ENCODE results near the gene ACKR3. TPM values are rescaled to one million over a fixed set of nuclear protein-coding genes. Genes with fewer than 3 reads are reported as not detected.

ACKR3 gene
- total RNA-seq, 1 experiment from 2014 or later = 0.61 TPM

- no peaks in the 10 kb centered on the region for H3K4me1 Mint-ChIP-seq (ENCODE audit: insufficient read depth, unreplicated experiment)
- H3K27ac Mint-ChIP-seq (ENCODE audit: low read depth, unreplicated experiment) = no peak overlapping the region
- TF ChIP-seq, protein P1, sequence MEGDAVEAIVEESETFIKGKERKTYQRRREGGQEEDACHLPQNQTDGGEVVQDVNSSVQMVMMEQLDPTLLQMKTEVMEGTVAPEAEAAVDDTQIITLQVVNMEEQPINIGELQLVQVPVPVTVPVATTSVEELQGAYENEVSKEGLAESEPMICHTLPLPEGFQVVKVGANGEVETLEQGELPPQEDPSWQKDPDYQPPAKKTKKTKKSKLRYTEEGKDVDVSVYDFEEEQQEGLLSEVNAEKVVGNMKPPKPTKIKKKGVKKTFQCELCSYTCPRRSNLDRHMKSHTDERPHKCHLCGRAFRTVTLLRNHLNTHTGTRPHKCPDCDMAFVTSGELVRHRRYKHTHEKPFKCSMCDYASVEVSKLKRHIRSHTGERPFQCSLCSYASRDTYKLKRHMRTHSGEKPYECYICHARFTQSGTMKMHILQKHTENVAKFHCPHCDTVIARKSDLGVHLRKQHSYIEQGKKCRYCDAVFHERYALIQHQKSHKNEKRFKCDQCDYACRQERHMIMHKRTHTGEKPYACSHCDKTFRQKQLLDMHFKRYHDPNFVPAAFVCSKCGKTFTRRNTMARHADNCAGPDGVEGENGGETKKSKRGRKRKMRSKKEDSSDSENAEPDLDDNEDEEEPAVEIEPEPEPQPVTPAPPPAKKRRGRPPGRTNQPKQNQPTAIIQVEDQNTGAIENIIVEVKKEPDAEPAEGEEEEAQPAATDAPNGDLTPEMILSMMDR (IDR thresholded peaks at IDR 0.05; ENCODE audit: unreplicated experiment) = no peak
- no peak overlapping the region for H3K4me3 Mint-ChIP-seq (ENCODE audit: unreplicated experiment)
- no peaks in the 10 kb centered on the region for H3K9me3 Mint-ChIP-seq (ENCODE audit: unreplicated experiment)
- intact Hi-C loops (cut with micrococcal nuclease) = no loop called here
- DNase-seq (ENCODE audit: unreplicated experiment) = no peak
- H3K36me3 Mint-ChIP-seq (ENCODE audit: insufficient read depth, unreplicated experiment) = no peaks in the 10 kb centered on the region
- ChIA-PET CTCF (interaction anchor here (0.5 to 0.6 kb wide), 2 partner anchors 171 to 400 kb away, joined by 3 read pairs; no protein-coding TSS in a partner anchor), POLR2A (no interaction called here)
- peaks cover 1% of the 10 kb centered on the region for H3K27me3 Mint-ChIP-seq (ENCODE audit: insufficient read depth, unreplicated experiment)
- no TSS peak for BruUV-seq (replicated peaks)
These were observed 57.6 kb downstream of the ACKR3 start for GRCh38 chr2:236627193-236627592.

DNA sequence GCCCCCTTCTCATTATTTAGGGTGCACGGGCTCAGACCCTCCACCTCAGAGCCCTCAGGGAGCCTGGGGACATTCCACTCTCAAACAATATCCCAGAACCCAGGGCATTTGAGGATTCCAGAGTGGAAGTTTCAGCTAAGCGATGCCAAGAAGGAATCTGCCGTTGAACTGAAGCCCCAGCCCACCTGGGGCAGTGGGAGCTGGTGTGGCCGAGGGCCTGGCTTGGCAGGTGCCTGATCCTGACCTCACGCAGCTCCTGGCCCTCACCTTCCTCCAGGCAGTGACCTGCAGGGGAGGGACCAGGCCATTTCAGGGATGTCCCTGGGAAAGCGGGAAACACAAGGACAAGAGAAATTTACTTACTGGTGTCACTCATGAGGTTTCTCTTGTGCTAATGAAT, 58.2 kb downstream of the ACKR3 start:
- Mint-ChIP-seq H3K4me3 (ENCODE audit: unreplicated experiment) (no peak overlapping the region), H3K27me3 (ENCODE audit: insufficient read depth, unreplicated experiment) (no peaks in the 10 kb centered on the region), H3K36me3 (ENCODE audit: insufficient read depth, unreplicated experiment) (no peaks in the 10 kb centered on the region), H3K9me3 (ENCODE audit: unreplicated experiment) (no peaks in the 10 kb centered on the region), H3K4me1 (ENCODE audit: insufficient read depth, unreplicated experiment) (no peaks in the 10 kb centered on the region), H3K27ac (ENCODE audit: low read depth, unreplicated experiment) (no peak overlapping the region)
- BruUV-seq (replicated peaks) = no TSS peak
- no peak for DNase-seq (ENCODE audit: unreplicated experiment)
- TF ChIP-seq, protein P1 (IDR thresholded peaks at IDR 0.05; ENCODE audit: unreplicated experiment) = no peak
- POLR2A ChIA-PET = no interaction called here
- intact Hi-C loops (cut with micrococcal nuclease) = no loop called here
- CTCF ChIA-PET = no interaction called here

DNA sequence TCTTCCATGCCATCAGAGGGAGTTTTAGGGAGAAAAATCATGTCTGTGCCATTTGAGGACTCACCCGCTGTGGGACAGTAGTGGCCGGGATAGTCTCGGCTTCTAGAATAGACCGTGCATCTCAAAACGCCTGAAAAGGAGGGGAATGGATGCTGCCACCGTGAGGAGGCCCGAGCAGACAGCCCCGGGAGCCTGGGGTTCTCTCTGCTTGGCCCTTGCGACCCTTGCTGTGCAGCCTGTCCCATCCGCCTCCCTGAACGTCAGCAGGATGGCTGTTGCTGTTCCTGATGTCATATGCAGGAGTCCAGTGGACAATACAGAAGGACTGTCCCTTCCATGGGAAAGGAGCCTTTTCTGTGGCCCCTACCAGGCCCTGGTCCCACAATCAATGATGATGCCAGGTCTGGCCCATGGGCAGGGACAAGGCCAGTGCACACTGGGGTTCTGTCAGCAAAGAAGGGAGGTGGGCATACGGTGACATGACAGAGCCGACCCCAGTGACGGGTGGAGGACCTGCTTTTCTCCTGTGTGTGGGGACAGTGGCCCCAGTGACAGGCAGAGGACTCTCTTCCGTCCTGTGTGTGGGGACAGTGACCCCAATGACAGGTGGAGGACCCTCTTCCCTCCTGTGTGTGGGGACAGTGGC, 58.8 kb downstream of the ACKR3 start:
- H3K27ac Mint-ChIP-seq (ENCODE audit: low read depth, unreplicated experiment) = no peak overlapping the region
- DNase-seq (ENCODE audit: unreplicated experiment) = no peak
- H3K4me1 Mint-ChIP-seq (ENCODE audit: insufficient read depth, unreplicated experiment) = no peaks in the 10 kb centered on the region
- TF ChIP-seq, protein P1 (IDR thresholded peaks at IDR 0.05; ENCODE audit: unreplicated experiment) = no peak
- no TSS peak for BruUV-seq (replicated peaks)
- H3K9me3 Mint-ChIP-seq (ENCODE audit: unreplicated experiment) = no peaks in the 10 kb centered on the region
- H3K27me3 Mint-ChIP-seq (ENCODE audit: insufficient read depth, unreplicated experiment) = no peaks in the 10 kb centered on the region
- POLR2A ChIA-PET = no interaction called here
- CTCF ChIA-PET = no interaction called here
- H3K4me3 Mint-ChIP-seq (ENCODE audit: unreplicated experiment) = no peak overlapping the region
- no peaks in the 10 kb centered on the region for H3K36me3 Mint-ChIP-seq (ENCODE audit: insufficient read depth, unreplicated experiment)
- intact Hi-C loops (cut with micrococcal nuclease) = no loop called here

DNA sequence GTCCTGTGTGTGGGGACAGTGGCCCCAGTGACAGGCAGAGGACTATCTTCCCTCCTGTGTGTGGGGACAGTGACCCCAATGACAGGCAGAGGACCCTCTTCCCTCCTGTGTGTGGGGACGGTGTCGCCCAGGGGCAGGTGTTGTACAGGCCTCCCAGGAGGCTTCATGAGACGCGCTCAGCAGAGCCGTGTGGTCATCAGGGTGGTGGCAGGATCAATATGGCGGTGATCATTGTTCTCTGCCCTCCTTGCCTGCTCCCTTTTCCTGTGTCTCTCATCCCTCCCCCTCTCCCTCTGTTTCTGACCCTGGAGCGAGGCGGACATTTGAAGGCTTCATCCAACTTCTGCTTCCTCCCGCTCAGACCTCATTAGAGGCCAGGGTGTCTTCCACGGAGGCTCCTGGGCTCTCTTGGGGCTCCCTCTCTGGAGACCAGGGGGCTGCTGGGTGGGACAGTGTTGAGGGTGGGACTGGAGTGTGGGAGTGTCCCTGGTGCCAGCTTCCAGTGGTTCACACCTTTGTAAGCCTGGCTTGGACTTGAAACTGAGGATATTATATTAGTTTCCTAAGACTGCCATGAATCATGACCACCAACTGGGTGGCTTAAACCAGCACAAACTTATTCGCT, 59.5 kb downstream of the ACKR3 start:
- DNase-seq (ENCODE audit: unreplicated experiment) = no peak
- no peak overlapping the region for H3K27ac Mint-ChIP-seq (ENCODE audit: low read depth, unreplicated experiment)
- H3K36me3 Mint-ChIP-seq (ENCODE audit: insufficient read depth, unreplicated experiment) = no peaks in the 10 kb centered on the region
- H3K9me3 Mint-ChIP-seq (ENCODE audit: unreplicated experiment) = no peaks in the 10 kb centered on the region
- TF ChIP-seq, protein P1 (IDR thresholded peaks at IDR 0.05; ENCODE audit: unreplicated experiment) = no peak
- POLR2A ChIA-PET = no interaction called here
- CTCF ChIA-PET = no interaction called here
- intact Hi-C loops (cut with micrococcal nuclease) = no loop called here
- no peaks in the 10 kb centered on the region for H3K4me1 Mint-ChIP-seq (ENCODE audit: insufficient read depth, unreplicated experiment)
- no TSS peak for BruUV-seq (replicated peaks)
- H3K27me3 Mint-ChIP-seq (ENCODE audit: insufficient read depth, unreplicated experiment) = no peaks in the 10 kb centered on the region
- H3K4me3 Mint-ChIP-seq (ENCODE audit: unreplicated experiment) = no peak overlapping the region

Measured in MCF 10A (cell line).